LNCAP (cell line): ENCODE results near the gene LRP1B.

Source experiments
- TF ChIP-seq, protein P1 (sequence below): fragments of 450-650 bp; IDR thresholded peaks from 2 replicates; pipeline ENCODE4 v1.5.1; 2017; ENCODE audit warnings: mild to moderate bottlenecking

Gene LRP1B

GRCh38 chr2:141806090-141806489 lies 324.7 kb downstream of the LRP1B start:
- TF ChIP-seq, protein P1, sequence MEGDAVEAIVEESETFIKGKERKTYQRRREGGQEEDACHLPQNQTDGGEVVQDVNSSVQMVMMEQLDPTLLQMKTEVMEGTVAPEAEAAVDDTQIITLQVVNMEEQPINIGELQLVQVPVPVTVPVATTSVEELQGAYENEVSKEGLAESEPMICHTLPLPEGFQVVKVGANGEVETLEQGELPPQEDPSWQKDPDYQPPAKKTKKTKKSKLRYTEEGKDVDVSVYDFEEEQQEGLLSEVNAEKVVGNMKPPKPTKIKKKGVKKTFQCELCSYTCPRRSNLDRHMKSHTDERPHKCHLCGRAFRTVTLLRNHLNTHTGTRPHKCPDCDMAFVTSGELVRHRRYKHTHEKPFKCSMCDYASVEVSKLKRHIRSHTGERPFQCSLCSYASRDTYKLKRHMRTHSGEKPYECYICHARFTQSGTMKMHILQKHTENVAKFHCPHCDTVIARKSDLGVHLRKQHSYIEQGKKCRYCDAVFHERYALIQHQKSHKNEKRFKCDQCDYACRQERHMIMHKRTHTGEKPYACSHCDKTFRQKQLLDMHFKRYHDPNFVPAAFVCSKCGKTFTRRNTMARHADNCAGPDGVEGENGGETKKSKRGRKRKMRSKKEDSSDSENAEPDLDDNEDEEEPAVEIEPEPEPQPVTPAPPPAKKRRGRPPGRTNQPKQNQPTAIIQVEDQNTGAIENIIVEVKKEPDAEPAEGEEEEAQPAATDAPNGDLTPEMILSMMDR = no peak

GRCh38 chr2:141805302-141805701 lies 325.5 kb downstream of the LRP1B start:
- TF ChIP-seq, protein P1 = no peak

GRCh38 chr2:141796449-141796848 lies 334.4 kb downstream of the LRP1B start:
- TF ChIP-seq, protein P1 = no peak

GRCh38 chr2:141791521-141791920 lies 339.3 kb downstream of the LRP1B start:
- TF ChIP-seq, protein P1 = no peak

GRCh38 chr2:141782574-141782973 lies 348.2 kb downstream of the LRP1B start:
- TF ChIP-seq, protein P1 = no peak

- TF ChIP-seq, protein P1 = no peak
These were observed 352.4 kb downstream of the LRP1B start for GRCh38 chr2:141778315-141778835.

- TF ChIP-seq, protein P1 = no peak
These were observed 360.3 kb downstream of the LRP1B start for GRCh38 chr2:141770530-141770929.

DNA sequence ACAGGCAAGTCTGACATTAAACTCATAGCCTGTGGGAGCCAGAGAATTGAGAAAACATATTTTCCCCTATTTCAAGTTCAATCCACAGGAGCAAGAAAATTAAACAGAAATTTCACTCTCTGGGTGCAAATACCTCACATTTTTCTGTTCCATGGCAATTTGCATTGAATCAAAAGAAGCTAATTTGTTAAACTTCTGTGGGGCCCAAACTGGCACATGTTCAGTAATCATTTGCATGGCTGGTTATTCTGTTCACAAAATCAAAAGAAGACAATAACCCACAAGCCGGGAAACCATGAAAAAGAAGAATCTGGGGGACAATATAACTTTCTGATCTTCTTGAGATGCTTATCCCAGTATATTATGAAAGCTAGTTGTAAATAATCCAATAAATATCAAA lies 363.1 kb downstream of the LRP1B start:
- TF ChIP-seq, protein P1 = no peak
